Measurements from ENCODE around the gene ADAM22.

ADAM22 gene

GRCh38 chr7:88165697-88166096 lies 231.6 kb downstream of the ADAM22 start:
- DNase-seq (ENCODE audit: low read depth, low spot score) = no peak

- no peak for DNase-seq (ENCODE audit: low read depth, low spot score)
Measured at GRCh38 chr7:88167223-88167622, 233.2 kb downstream of the ADAM22 start.

- no peak for DNase-seq (ENCODE audit: low read depth, low spot score)
Measured at GRCh38 chr7:88167721-88168120, 233.7 kb downstream of the ADAM22 start.

GRCh38 chr7:88169717-88170320 lies 235.8 kb downstream of the ADAM22 start:
- no peak for DNase-seq (ENCODE audit: low read depth, low spot score)

- no peak for DNase-seq (ENCODE audit: low read depth, low spot score)
Measured at GRCh38 chr7:88172842-88173241, 238.8 kb downstream of the ADAM22 start.

GRCh38 chr7:88176190-88176589 lies 242.1 kb downstream of the ADAM22 start:
- no peak for DNase-seq (ENCODE audit: low read depth, low spot score)

- no peak for DNase-seq (ENCODE audit: low read depth, low spot score)
Measured at GRCh38 chr7:88183051-88183450, 249.0 kb downstream of the ADAM22 start.

GRCh38 chr7:88184848-88185304 lies 250.8 kb downstream of the ADAM22 start:
- no peak for DNase-seq (ENCODE audit: low read depth, low spot score)

GRCh38 chr7:88185650-88186049 lies 251.6 kb downstream of the ADAM22 start:
- DNase-seq (ENCODE audit: low read depth, low spot score) = no peak

GRCh38 chr7:88191911-88192310 lies 257.9 kb downstream of the ADAM22 start:
- DNase-seq (ENCODE audit: low read depth, low spot score) = no peak

- DNase-seq (ENCODE audit: low read depth, low spot score) = no peak
Measured at GRCh38 chr7:88200261-88200660, 266.2 kb downstream of the ADAM22 start.

GRCh38 chr7:88200789-88201188 lies 266.7 kb downstream of the ADAM22 start:
- no peak for DNase-seq (ENCODE audit: low read depth, low spot score)

GRCh38 chr7:88201305-88201704 lies 267.3 kb downstream of the ADAM22 start:
- DNase-seq (ENCODE audit: low read depth, low spot score) = no peak

- no peak for DNase-seq (ENCODE audit: low read depth, low spot score)
Measured at GRCh38 chr7:88202278-88202677, 268.2 kb downstream of the ADAM22 start.

- no peak for DNase-seq (ENCODE audit: low read depth, low spot score)
Measured at GRCh38 chr7:88202799-88203198, 268.7 kb downstream of the ADAM22 start.

GRCh38 chr7:88203401-88203800 lies 269.4 kb downstream of the ADAM22 start:
- DNase-seq (ENCODE audit: low read depth, low spot score) = no peak

GRCh38 chr7:88204525-88205110 lies 270.6 kb downstream of the ADAM22 start:
- no peak for DNase-seq (ENCODE audit: low read depth, low spot score)

GRCh38 chr7:88205179-88205578 lies 271.1 kb downstream of the ADAM22 start:
- no peak for DNase-seq (ENCODE audit: low read depth, low spot score)

GRCh38 chr7:88206254-88206653 lies 272.2 kb downstream of the ADAM22 start:
- DNase-seq (ENCODE audit: low read depth, low spot score) = no peak

GRCh38 chr7:88208521-88208920 lies 274.5 kb downstream of the ADAM22 start:
- DNase-seq (ENCODE audit: low read depth, low spot score) = no peak

GRCh38 chr7:88212918-88213317 lies 278.9 kb downstream of the ADAM22 start:
- DNase-seq (ENCODE audit: low read depth, low spot score) = no peak

GRCh38 chr7:88214456-88214855 lies 280.4 kb downstream of the ADAM22 start:
- DNase-seq (ENCODE audit: low read depth, low spot score) = no peak

- no peak for DNase-seq (ENCODE audit: low read depth, low spot score)
Measured at GRCh38 chr7:88215295-88215694, 281.2 kb downstream of the ADAM22 start.

- DNase-seq (ENCODE audit: low read depth, low spot score) = no peak
Measured at GRCh38 chr7:88216276-88216675, 282.2 kb downstream of the ADAM22 start.

Data from activated CD4-positive, CD25-positive, alpha-beta regulatory T cell treated with anti-CD3 and anti-CD28 coated beads, Interleukin-2, amount 50 U/mL, for 16 hours (primary cell).